ENCODE data around the gene DDO. TPM values are rescaled to one million over a fixed set of nuclear protein-coding genes. Genes with fewer than 3 reads are reported as not detected.
A peak's percentile ranks its signal among the peaks of the same experiment; 100 is the strongest.

The DDO gene
- total and polyA plus RNA-seq, 9 of the 15 experiments (the other 6 are each of a cell fraction or from before 2014, with no cell fraction given), result not detected

DNA sequence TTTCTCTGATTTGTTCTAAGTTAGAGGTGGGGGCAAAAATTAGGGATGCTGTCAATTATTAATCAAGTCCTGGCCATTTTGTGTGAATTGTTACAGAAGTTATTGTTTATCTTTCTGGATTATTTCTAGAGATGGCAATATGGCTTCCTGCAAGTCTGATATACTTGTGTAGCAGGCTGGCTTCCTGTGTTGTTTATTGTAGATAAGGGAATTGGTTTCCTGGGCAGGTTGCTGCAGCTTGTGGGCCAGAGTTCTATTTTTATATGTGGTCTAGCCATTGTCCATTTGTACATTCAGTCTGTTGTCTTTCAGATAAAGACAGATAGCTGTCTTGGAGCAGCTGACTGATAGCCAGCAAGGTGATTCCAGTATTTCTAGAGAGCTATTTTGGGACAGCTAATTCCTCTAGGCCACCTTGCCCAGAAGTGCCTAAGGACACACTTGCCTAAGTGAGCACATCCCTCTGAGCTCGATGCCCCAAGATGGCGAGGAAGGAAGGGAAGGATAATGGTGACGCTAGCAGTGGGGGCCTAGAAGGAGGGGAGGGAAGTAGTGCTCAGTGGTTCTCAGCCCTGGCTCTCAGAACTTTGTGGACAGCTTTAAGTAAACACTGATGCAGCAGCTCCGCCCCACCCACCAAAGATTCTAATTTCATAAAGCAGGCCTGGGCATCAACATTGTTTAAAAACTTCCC is 25.5 kb downstream of the DDO start (continued):
- TF ChIP-seq, protein P1, sequence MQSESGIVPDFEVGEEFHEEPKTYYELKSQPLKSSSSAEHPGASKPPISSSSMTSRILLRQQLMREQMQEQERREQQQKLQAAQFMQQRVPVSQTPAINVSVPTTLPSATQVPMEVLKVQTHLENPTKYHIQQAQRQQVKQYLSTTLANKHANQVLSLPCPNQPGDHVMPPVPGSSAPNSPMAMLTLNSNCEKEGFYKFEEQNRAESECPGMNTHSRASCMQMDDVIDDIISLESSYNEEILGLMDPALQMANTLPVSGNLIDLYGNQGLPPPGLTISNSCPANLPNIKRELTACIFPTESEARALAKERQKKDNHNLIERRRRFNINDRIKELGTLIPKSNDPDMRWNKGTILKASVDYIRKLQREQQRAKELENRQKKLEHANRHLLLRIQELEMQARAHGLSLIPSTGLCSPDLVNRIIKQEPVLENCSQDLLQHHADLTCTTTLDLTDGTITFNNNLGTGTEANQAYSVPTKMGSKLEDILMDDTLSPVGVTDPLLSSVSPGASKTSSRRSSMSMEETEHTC (IDR thresholded peaks at IDR 0.05), result no peak
- TF ChIP-seq, protein P2, sequence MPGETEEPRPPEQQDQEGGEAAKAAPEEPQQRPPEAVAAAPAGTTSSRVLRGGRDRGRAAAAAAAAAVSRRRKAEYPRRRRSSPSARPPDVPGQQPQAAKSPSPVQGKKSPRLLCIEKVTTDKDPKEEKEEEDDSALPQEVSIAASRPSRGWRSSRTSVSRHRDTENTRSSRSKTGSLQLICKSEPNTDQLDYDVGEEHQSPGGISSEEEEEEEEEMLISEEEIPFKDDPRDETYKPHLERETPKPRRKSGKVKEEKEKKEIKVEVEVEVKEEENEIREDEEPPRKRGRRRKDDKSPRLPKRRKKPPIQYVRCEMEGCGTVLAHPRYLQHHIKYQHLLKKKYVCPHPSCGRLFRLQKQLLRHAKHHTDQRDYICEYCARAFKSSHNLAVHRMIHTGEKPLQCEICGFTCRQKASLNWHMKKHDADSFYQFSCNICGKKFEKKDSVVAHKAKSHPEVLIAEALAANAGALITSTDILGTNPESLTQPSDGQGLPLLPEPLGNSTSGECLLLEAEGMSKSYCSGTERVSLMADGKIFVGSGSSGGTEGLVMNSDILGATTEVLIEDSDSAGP (CRISPR knock-in tag; IDR thresholded peaks at IDR 0.05), result no peak
- no peak for TF ChIP-seq RBM25 (IDR thresholded peaks at IDR 0.05; ENCODE audit: low read depth, low read length, severe bottlenecking)
- TF ChIP-seq, protein P3, sequence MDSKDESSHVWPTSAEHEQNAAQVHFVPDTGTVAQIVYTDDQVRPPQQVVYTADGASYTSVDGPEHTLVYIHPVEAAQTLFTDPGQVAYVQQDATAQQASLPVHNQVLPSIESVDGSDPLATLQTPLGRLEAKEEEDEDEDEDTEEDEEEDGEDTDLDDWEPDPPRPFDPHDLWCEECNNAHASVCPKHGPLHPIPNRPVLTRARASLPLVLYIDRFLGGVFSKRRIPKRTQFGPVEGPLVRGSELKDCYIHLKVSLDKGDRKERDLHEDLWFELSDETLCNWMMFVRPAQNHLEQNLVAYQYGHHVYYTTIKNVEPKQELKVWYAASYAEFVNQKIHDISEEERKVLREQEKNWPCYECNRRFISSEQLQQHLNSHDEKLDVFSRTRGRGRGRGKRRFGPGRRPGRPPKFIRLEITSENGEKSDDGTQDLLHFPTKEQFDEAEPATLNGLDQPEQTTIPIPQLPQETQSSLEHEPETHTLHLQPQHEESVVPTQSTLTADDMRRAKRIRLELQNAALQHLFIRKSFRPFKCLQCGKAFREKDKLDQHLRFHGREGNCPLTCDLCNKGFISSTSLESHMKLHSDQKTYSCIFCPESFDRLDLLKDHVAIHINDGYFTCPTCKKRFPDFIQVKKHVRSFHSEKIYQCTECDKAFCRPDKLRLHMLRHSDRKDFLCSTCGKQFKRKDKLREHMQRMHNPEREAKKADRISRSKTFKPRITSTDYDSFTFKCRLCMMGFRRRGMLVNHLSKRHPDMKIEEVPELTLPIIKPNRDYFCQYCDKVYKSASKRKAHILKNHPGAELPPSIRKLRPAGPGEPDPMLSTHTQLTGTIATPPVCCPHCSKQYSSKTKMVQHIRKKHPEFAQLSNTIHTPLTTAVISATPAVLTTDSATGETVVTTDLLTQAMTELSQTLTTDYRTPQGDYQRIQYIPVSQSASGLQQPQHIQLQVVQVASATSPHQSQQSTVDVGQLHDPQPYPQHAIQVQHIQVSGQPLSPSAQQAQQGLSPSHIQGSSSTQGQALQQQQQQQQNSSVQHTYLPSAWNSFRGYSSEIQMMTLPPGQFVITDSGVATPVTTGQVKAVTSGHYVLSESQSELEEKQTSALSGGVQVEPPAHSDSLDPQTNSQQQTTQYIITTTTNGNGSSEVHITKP (IDR thresholded peaks at IDR 0.05; ENCODE audit: partially characterized antibody), result no peak
- no peak for TF ChIP-seq CHD4 (IDR thresholded peaks at IDR 0.05; ENCODE audit: insufficient read depth, insufficient replicate concordance, low read depth, low read length, poor library complexity, severe bottlenecking)
- no peak for TF ChIP-seq ELF2 (CRISPR knock-in tag; IDR thresholded peaks at IDR 0.05)
- TF ChIP-seq ZBED1 (IDR thresholded peaks at IDR 0.05), result no peak
- TF ChIP-seq MAFF (IDR thresholded peaks at IDR 0.05; ENCODE audit: low read length), result no peak
- TF ChIP-seq NFIX (CRISPR knock-in tag; IDR thresholded peaks at IDR 0.05; ENCODE audit: low read depth), result no peak
- TF ChIP-seq HMGN3 (IDR thresholded peaks at IDR 0.05; ENCODE audit: borderline replicate concordance, extremely low read depth, insufficient read length, low read depth, low read length), result no peak
- TF ChIP-seq TCFL5 (CRISPR knock-in tag; conservative IDR thresholded peaks at IDR 0.05), result no peak
- TF ChIP-seq NCOR1 (IDR thresholded peaks at IDR 0.05), result peak; percentile 48; the same call in 1 of the 2 replicates
- TF ChIP-seq BRD9 (IDR thresholded peaks at IDR 0.05; ENCODE audit: low read depth, partially characterized antibody), result no peak
- TF ChIP-seq, protein P4, sequence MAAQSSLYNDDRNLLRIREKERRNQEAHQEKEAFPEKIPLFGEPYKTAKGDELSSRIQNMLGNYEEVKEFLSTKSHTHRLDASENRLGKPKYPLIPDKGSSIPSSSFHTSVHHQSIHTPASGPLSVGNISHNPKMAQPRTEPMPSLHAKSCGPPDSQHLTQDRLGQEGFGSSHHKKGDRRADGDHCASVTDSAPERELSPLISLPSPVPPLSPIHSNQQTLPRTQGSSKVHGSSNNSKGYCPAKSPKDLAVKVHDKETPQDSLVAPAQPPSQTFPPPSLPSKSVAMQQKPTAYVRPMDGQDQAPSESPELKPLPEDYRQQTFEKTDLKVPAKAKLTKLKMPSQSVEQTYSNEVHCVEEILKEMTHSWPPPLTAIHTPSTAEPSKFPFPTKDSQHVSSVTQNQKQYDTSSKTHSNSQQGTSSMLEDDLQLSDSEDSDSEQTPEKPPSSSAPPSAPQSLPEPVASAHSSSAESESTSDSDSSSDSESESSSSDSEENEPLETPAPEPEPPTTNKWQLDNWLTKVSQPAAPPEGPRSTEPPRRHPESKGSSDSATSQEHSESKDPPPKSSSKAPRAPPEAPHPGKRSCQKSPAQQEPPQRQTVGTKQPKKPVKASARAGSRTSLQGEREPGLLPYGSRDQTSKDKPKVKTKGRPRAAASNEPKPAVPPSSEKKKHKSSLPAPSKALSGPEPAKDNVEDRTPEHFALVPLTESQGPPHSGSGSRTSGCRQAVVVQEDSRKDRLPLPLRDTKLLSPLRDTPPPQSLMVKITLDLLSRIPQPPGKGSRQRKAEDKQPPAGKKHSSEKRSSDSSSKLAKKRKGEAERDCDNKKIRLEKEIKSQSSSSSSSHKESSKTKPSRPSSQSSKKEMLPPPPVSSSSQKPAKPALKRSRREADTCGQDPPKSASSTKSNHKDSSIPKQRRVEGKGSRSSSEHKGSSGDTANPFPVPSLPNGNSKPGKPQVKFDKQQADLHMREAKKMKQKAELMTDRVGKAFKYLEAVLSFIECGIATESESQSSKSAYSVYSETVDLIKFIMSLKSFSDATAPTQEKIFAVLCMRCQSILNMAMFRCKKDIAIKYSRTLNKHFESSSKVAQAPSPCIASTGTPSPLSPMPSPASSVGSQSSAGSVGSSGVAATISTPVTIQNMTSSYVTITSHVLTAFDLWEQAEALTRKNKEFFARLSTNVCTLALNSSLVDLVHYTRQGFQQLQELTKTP (IDR thresholded peaks at IDR 0.05; ENCODE audit: low read depth in 1 of 2, partially characterized antibody in 2 of 2), result no peak
- no peak for TF ChIP-seq POLR2A (conservative IDR thresholded peaks at IDR 0.05)
- TF ChIP-seq FOSL1 (tag; conservative IDR thresholded peaks at IDR 0.05), result peak; percentile 41; the same call in 1 of the 2 replicates
- TF ChIP-seq ETV1 (tag; conservative IDR thresholded peaks at IDR 0.05; ENCODE audit: low read depth), result peak; percentile 70; the same call in 1 of the 2 replicates
